ENCODE results near the gene HAL.

HAL gene

DNA sequence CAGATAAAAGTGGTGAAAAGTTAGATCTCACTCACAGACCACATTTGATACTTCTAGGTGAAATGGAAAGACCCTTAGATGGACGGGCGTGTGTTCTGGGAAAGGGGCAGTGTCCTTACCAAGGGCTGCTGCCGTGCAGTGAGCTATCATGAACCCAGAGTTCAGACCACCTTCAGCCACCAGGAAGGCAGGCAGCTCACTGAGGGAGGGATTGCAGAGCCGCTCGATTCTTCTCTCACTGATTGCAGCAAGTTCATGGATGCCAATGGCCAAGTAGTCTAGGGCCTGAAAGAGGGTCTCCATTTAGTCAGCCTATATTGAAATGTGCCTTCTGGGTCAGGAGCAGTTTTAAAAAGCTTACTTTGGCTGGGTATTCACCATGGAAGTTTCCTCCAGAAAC lies 15.7 kb downstream of the HAL start:
- TF ChIP-seq, protein P1, sequence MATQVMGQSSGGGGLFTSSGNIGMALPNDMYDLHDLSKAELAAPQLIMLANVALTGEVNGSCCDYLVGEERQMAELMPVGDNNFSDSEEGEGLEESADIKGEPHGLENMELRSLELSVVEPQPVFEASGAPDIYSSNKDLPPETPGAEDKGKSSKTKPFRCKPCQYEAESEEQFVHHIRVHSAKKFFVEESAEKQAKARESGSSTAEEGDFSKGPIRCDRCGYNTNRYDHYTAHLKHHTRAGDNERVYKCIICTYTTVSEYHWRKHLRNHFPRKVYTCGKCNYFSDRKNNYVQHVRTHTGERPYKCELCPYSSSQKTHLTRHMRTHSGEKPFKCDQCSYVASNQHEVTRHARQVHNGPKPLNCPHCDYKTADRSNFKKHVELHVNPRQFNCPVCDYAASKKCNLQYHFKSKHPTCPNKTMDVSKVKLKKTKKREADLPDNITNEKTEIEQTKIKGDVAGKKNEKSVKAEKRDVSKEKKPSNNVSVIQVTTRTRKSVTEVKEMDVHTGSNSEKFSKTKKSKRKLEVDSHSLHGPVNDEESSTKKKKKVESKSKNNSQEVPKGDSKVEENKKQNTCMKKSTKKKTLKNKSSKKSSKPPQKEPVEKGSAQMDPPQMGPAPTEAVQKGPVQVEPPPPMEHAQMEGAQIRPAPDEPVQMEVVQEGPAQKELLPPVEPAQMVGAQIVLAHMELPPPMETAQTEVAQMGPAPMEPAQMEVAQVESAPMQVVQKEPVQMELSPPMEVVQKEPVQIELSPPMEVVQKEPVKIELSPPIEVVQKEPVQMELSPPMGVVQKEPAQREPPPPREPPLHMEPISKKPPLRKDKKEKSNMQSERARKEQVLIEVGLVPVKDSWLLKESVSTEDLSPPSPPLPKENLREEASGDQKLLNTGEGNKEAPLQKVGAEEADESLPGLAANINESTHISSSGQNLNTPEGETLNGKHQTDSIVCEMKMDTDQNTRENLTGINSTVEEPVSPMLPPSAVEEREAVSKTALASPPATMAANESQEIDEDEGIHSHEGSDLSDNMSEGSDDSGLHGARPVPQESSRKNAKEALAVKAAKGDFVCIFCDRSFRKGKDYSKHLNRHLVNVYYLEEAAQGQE (IDR thresholded peaks at IDR 0.05; ENCODE audit: insufficient read depth in 1 of 2, low read depth in 2 of 2, low read length in 2 of 2): no peak
- no peak for TF ChIP-seq FOXP2 (optimal IDR thresholded peaks at IDR 0.05; ENCODE audit: borderline replicate concordance, extremely low read depth, extremely low read length, insufficient read depth)
- no peak for TF ChIP-seq POLR2AphosphoS5 (IDR thresholded peaks at IDR 0.05; ENCODE audit: low read depth, low read length)
- TF ChIP-seq TAF1 (IDR thresholded peaks at IDR 0.05; ENCODE audit: borderline replicate concordance, insufficient read depth, low read length): no peak
- TF ChIP-seq SIN3A (IDR thresholded peaks at IDR 0.05; ENCODE audit: borderline replicate concordance, insufficient read depth, low read length): no peak

DNA sequence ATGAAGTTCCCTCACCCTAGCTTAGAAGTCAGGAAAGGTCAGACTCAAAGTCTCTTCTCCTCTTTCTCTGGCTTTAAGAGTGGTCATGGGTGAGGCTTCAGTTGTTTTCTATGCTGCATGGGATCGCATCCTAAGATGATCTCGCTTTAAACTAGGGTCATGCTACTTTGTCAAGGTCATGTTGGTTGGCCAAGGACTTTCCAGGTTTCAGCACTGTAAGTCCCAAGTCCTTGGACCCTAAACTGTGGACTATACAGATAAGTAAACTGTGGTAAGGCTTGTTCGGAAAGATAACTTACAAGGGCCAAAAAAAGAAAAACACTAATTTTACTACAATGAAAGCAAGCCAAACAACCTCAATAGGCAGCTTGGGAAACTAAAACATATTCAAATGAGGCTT lies 17.4 kb downstream of the HAL start:
- TF ChIP-seq TAF1 (IDR thresholded peaks at IDR 0.05; ENCODE audit: borderline replicate concordance, insufficient read depth, low read length) (no peak), FOXP2 (optimal IDR thresholded peaks at IDR 0.05; ENCODE audit: borderline replicate concordance, extremely low read depth, extremely low read length, insufficient read depth) (no peak), POLR2AphosphoS5 (IDR thresholded peaks at IDR 0.05; ENCODE audit: low read depth, low read length) (no peak), SIN3A (IDR thresholded peaks at IDR 0.05; ENCODE audit: borderline replicate concordance, insufficient read depth, low read length) (no peak)
- TF ChIP-seq, protein P1 (IDR thresholded peaks at IDR 0.05; ENCODE audit: insufficient read depth in 1 of 2, low read depth in 2 of 2, low read length in 2 of 2): no peak

DNA sequence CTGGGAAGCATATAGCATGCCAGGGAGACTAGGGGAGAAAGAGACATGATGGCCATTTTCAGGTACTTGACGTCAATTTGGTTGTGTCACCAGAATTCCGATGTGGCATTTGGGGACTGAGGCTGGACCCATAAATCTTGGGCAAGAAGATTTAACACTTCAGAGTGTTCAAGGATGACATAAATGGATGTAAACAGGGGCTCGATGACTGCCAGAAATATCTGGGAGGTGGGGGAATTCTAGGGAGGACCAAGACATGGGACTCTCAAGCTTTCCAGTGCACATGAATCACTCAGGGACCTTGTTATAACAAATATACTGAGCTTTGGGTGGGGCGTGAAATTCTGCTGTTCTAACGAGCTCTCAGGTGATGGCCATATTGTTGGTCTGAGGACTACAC lies 17.8 kb downstream of the HAL start:
- TF ChIP-seq, protein P1 (IDR thresholded peaks at IDR 0.05; ENCODE audit: insufficient read depth in 1 of 2, low read depth in 2 of 2, low read length in 2 of 2): no peak
- TF ChIP-seq FOXP2 (optimal IDR thresholded peaks at IDR 0.05; ENCODE audit: borderline replicate concordance, extremely low read depth, extremely low read length, insufficient read depth): no peak
- no peak for TF ChIP-seq POLR2AphosphoS5 (IDR thresholded peaks at IDR 0.05; ENCODE audit: low read depth, low read length)
- no peak for TF ChIP-seq TAF1 (IDR thresholded peaks at IDR 0.05; ENCODE audit: borderline replicate concordance, insufficient read depth, low read length)
- TF ChIP-seq SIN3A (IDR thresholded peaks at IDR 0.05; ENCODE audit: borderline replicate concordance, insufficient read depth, low read length): no peak

DNA sequence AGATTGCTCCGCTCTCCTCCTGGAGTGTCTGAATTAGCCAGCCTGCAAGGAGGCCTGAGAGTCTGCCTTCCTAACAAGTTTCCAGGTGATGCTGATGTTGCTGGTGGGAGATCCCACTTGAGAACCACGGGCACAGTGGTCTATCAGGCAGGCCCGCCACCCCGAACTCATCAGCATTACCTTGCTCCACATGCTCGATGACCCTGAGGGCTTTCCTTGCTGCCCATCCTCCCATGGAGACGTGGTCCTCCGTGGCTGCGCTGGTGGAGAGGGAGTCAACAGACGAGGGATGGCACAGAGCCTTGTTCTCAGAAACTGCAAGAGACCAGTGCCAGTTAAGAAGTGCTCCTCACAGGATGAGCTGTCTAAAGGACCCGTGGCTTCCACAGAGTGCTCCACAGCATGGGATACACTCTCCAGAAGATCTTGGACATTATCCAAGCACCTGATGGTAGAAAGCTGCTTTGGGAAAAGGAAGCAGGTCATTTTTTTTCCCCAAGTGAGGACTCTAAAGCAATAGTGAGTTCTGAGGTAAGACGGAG lies 18.3 kb downstream of the HAL start:
- TF ChIP-seq, protein P1 (IDR thresholded peaks at IDR 0.05; ENCODE audit: insufficient read depth in 1 of 2, low read depth in 2 of 2, low read length in 2 of 2): no peak
- TF ChIP-seq TAF1 (IDR thresholded peaks at IDR 0.05; ENCODE audit: borderline replicate concordance, insufficient read depth, low read length) (no peak), SIN3A (IDR thresholded peaks at IDR 0.05; ENCODE audit: borderline replicate concordance, insufficient read depth, low read length) (no peak), POLR2AphosphoS5 (IDR thresholded peaks at IDR 0.05; ENCODE audit: low read depth, low read length) (no peak), FOXP2 (optimal IDR thresholded peaks at IDR 0.05; ENCODE audit: borderline replicate concordance, extremely low read depth, extremely low read length, insufficient read depth) (no peak)
